Measurements from ENCODE around the gene TNKS2.

GRCh38 chr10:91880310-91880709 lies 82.1 kb downstream of the TNKS2 start:
- TF ChIP-seq CTCF (conservative IDR thresholded peaks at IDR 0.05 in 1 of 2, IDR thresholded peaks at IDR 0.05 in 1 of 2; ENCODE audit: extremely low read depth in 1 of 2, insufficient read depth in 1 of 2, low read depth in 1 of 2, low read length in 2 of 2), result peak in 1 of 2 donors; percentile 40
- TF ChIP-seq EZH2 (IDR thresholded peaks at IDR 0.05; ENCODE audit: borderline replicate concordance, low read length), result no peak
